ENCODE measurements around the gene MRPL49. TPM values are rescaled to one million over a fixed set of nuclear protein-coding genes. Genes with fewer than 3 reads are reported as not detected.

The MRPL49 gene
- total and polyA plus RNA-seq, 2 donors (not counting 3 experiments of a cell fraction or from before 2014, with no cell fraction given), result 49.7 to 90.4 TPM

GRCh38 chr11:65103476-65103875 lies 18.6 kb upstream of the MRPL49 start:
- FAIRE-seq, result no peak
- no peak overlapping the region for H3K27ac ChIP-seq (ENCODE audit: insufficient read depth, low read depth, low read length)
- H4K20me1 ChIP-seq (replicated peaks; ENCODE audit: control insufficient read depth, extremely low read depth, insufficient read depth, low read length), result no peaks in the 10 kb centered on the region
- TF ChIP-seq CTCF (IDR thresholded peaks at IDR 0.05; ENCODE audit: extremely low read depth in 1 of 2, insufficient read depth in 1 of 2, low read depth in 1 of 2, low read length in 2 of 2), result no peak
- no peak for TF ChIP-seq MYC (IDR thresholded peaks at IDR 0.05; ENCODE audit: low read depth, low read length)
- no peak for TF ChIP-seq JUN (IDR thresholded peaks at IDR 0.05; ENCODE audit: borderline replicate concordance, insufficient read depth, insufficient read length, low read depth)
- no peak for TF ChIP-seq GATA2 (IDR thresholded peaks at IDR 0.05; ENCODE audit: insufficient read depth, insufficient read length, low read depth, low read length)
- TF ChIP-seq POLR2AphosphoS5 (IDR thresholded peaks at IDR 0.05; ENCODE audit: insufficient read depth, low read depth, low read length), result no peak
- no peak for TF ChIP-seq FOS (IDR thresholded peaks at IDR 0.05; ENCODE audit: borderline replicate concordance, insufficient read depth, low read length)
- no peak for TF ChIP-seq POLR2A (IDR thresholded peaks at IDR 0.05; ENCODE audit: low read depth, low read length)
- TF ChIP-seq EZH2 (IDR thresholded peaks at IDR 0.05; ENCODE audit: borderline replicate concordance, low read depth, low read length, severe bottlenecking), result no peak
- TF ChIP-seq MAX (IDR thresholded peaks at IDR 0.05; ENCODE audit: insufficient read depth, insufficient read length), result no peak
- H3K4me2 ChIP-seq (ENCODE audit: insufficient read depth, low read length), result no peak overlapping the region
- no peak overlapping the region for H3K9ac ChIP-seq (replicated peaks; ENCODE audit: extremely low read depth, insufficient read depth, low read length)
- H3K9me1 ChIP-seq (replicated peaks; ENCODE audit: control insufficient read depth, extremely low read depth, insufficient read depth, low read length), result no peaks in the 10 kb centered on the region
- peaks cover 4% of the 10 kb centered on the region for H3K4me1 ChIP-seq (ENCODE audit: control insufficient read depth, extremely low read depth, insufficient read depth, low read length)
- DNase-seq (ENCODE audit: low read depth, low spot score), result no peak
- dilution Hi-C loops (cut with MboI; ENCODE audit: extremely low pct_ligation_motif_present, low sequenced_read_pairs) (no loop called here), intact Hi-C loops (cut with micrococcal nuclease) (no loop called here)
- ChIA-PET CTCF (interaction anchor here (3.5 kb wide), 1 partner anchor 8 kb away, joined by 22 read pairs; the partner anchor contains the start of gene TM7SF2), POLR2A (no interaction called here)
- no peaks in the 10 kb centered on the region for H3K9me3 ChIP-seq (replicated peaks; ENCODE audit: control insufficient read depth, insufficient read depth, low read length)
- no TSS peak for BruUV-seq (replicated peaks)
- H2AFZ ChIP-seq (ENCODE audit: low read depth, low read length), result no peak overlapping the region
- no peak overlapping the region for H3K4me3 ChIP-seq (replicated peaks in 1 of 3; ENCODE audit: insufficient read depth in 1 of 3, low read depth in 1 of 3, low read length in 3 of 3)
- H3K36me3 ChIP-seq (ENCODE audit: control insufficient read depth in 2 of 2, extremely low read depth in 1 of 2, insufficient read depth in 2 of 2, low read length in 2 of 2), result peaks cover 0 to 6% of the 10 kb centered on the region in 2 experiments
- no peaks in the 10 kb centered on the region for H3K27me3 ChIP-seq (ENCODE audit: control insufficient read depth in 2 of 2, insufficient read depth in 2 of 2, low read length in 2 of 2)
- H3K79me2 ChIP-seq (ENCODE audit: control insufficient read depth, insufficient read depth, low read length), result peaks cover 11% of the 10 kb centered on the region
